ENCODE measurements around the gene UBTD1.
"Not testable (repeated sequence)": the region's sequence is repeated elsewhere in the genome, so short reads cannot be mapped to it uniquely, and the experiment has no call there.

UBTD1 gene

GRCh38 chr10:97540669-97541500 is 42.2 kb downstream of the UBTD1 start:
- no peak for DNase-seq

- DNase-seq, result no peak
Measured at GRCh38 chr10:97542169-97543024, 43.7 kb downstream of the UBTD1 start.

- no peak for DNase-seq
Measured at GRCh38 chr10:97543025-97543546, 44.4 kb downstream of the UBTD1 start.

GRCh38 chr10:97546456-97547270 is 47.9 kb downstream of the UBTD1 start:
- no peak for DNase-seq

- DNase-seq, result no peak
Measured at GRCh38 chr10:97547271-97547600, 48.5 kb downstream of the UBTD1 start.

- DNase-seq, result no peak
Measured at GRCh38 chr10:97547962-97548361, 49.2 kb downstream of the UBTD1 start.

- no peak for DNase-seq
Measured at GRCh38 chr10:97548828-97549455, 50.2 kb downstream of the UBTD1 start.

- no peak for DNase-seq
Measured at GRCh38 chr10:97549587-97550322, 51.0 kb downstream of the UBTD1 start.

- no peak for DNase-seq
Measured at GRCh38 chr10:97550336-97551149, 51.8 kb downstream of the UBTD1 start.

- DNase-seq, result no peak
Measured at GRCh38 chr10:97551271-97551670, 52.5 kb downstream of the UBTD1 start.

- peak; percentile 16 to 42 (median 27) for DNase-seq
Measured at GRCh38 chr10:97553575-97554031, 54.9 kb downstream of the UBTD1 start.

GRCh38 chr10:97554336-97554735 is 55.6 kb downstream of the UBTD1 start:
- DNase-seq, result not testable (repeated sequence)

- not testable (repeated sequence) for DNase-seq
Measured at GRCh38 chr10:97555541-97555940, 56.8 kb downstream of the UBTD1 start.

GRCh38 chr10:97560731-97561381 is 62.1 kb downstream of the UBTD1 start:
- DNase-seq, result not testable (repeated sequence)

- DNase-seq, result not testable (repeated sequence)
Measured at GRCh38 chr10:97561386-97562077, 62.8 kb downstream of the UBTD1 start.

GRCh38 chr10:97562329-97562728 is 63.6 kb downstream of the UBTD1 start:
- not testable (repeated sequence) for DNase-seq

GRCh38 chr10:97563337-97563736 is 64.6 kb downstream of the UBTD1 start:
- DNase-seq, result no peak

- DNase-seq, result no peak
Measured at GRCh38 chr10:97564776-97565175, 66.1 kb downstream of the UBTD1 start.

GRCh38 chr10:97566336-97566996 is 67.7 kb downstream of the UBTD1 start:
- no peak for DNase-seq
